GM19351 (cell line): ENCODE data around the gene NLGN2.

ENCODE experiments used
- ATAC-seq: cut with Tn5 transposase; IDR thresholded peaks from one replicate; pipeline ENCODE4 v1.9.1; 2021; ENCODE audit warnings: mild to moderate bottlenecking, moderate library complexity; ENCODE audit not compliant: unreplicated experiment

The NLGN2 gene

DNA sequence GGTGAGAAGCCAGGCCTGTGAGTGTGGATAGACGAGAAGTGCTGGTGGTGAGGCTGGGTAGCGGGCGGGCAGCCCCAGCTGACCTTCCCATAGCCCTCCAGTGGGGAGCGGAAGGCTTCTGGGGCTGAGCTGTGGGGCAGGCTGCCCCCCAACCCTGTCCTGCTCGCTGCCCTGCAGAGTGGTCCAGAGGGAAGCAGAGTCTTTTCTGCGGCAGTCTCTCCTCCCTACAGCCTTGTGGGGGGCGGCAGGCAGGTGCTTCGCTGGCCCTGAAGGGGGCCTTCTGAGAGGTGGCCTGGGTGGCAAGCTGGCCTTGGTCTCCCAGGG is 3.7 kb downstream of the NLGN2 start:
- ATAC-seq: no peak

DNA sequence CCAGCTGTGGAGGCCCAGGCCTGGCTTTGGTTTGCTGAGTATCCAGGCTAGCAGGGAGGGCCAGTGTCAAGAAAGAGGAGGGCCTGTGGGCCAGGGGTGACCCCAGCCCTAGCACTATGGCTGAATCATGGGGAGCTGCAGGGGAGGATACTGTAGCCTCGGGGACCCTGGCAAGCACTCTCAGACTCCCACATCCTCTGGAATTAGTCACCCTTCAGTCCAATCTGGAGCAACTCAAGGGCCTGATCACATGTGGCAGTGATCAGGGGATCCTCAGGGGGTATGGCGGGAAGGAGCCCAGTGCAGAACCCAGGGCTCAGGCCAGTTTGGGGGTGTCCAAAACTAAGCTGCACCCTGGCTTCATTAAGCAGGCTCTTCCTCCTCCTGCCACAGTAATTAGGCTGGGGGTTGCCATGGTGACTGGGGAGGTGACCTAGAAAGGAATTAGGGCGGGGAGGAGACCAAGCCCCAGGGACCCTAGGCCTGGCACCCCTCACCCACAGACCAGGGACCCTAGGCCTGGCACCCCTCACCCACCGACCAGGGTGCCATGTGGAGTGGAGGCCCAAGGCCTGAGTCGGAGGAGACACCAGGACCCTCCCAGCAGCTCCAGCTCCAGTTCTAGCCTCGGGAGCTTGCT is 5.8 kb downstream of the NLGN2 start:
- no peak for ATAC-seq

DNA sequence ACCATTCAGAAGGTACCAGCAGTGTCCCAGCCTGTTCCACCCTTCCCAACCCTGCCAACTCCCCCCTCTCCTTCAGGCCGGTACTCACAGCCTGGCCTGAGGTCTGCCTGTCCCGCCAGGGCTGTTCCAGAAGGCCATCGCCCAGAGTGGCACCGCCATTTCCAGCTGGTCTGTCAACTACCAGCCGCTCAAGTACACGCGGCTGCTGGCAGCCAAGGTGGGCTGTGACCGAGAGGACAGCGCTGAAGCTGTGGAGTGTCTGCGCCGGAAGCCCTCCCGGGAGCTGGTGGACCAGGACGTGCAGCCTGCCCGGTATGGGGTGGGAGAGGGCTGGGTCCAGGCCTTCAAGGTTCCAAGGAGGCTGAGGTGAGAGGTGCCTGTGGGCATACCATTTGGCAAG is 7.2 kb downstream of the NLGN2 start:
- no peak for ATAC-seq

GRCh38 chr17:7415784-7416183 is 8.1 kb downstream of the NLGN2 start:
- no peak for ATAC-seq

GRCh38 chr17:7416323-7416722 is 8.7 kb downstream of the NLGN2 start:
- ATAC-seq: no peak

DNA sequence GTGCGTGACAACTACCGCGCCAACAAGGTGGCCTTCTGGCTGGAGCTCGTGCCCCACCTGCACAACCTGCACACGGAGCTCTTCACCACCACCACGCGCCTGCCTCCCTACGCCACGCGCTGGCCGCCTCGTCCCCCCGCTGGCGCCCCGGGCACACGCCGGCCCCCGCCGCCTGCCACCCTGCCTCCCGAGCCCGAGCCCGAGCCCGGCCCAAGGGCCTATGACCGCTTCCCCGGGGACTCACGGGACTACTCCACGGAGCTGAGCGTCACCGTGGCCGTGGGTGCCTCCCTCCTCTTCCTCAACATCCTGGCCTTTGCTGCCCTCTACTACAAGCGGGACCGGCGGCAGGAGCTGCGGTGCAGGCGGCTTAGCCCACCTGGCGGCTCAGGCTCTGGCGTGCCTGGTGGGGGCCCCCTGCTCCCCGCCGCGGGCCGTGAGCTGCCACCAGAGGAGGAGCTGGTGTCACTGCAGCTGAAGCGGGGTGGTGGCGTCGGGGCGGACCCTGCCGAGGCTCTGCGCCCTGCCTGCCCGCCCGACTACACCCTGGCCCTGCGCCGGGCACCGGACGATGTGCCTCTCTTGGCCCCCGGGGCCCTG is 9.5 kb downstream of the NLGN2 start:
- ATAC-seq: no peak

DNA sequence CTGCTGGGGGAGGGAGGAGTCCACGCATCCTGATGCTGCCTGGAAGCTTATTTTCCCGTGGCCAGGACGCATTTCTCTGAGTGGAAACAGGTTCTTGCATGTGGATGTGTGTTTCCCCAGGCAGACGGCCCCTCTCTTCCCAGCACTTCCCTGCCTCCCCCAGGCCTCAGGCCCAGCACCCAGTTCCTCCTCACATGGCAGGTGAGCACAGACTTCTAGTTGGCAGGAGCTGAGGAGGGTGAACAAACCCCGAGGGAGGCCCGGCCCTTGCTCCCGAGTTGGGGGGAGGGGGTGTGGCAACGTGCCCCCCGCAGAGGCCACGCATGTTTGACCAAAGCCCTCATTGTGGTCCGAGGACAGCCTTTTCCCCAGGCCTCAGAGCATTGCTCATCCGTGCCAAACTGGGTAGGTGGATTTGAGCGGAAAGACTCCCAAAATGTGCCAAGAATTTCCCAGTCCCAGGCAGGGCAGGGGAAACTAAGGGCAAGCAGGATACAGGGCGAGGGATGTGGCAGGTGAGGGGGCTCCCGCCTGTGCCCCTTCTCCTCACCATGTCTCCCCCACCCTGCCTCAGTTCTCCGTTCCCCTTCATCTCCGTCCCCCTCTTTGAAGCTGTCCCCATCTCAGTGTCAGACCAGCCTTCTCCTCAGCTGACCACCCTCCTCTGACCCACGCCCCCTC is 11.0 kb downstream of the NLGN2 start:
- no peak for ATAC-seq

DNA sequence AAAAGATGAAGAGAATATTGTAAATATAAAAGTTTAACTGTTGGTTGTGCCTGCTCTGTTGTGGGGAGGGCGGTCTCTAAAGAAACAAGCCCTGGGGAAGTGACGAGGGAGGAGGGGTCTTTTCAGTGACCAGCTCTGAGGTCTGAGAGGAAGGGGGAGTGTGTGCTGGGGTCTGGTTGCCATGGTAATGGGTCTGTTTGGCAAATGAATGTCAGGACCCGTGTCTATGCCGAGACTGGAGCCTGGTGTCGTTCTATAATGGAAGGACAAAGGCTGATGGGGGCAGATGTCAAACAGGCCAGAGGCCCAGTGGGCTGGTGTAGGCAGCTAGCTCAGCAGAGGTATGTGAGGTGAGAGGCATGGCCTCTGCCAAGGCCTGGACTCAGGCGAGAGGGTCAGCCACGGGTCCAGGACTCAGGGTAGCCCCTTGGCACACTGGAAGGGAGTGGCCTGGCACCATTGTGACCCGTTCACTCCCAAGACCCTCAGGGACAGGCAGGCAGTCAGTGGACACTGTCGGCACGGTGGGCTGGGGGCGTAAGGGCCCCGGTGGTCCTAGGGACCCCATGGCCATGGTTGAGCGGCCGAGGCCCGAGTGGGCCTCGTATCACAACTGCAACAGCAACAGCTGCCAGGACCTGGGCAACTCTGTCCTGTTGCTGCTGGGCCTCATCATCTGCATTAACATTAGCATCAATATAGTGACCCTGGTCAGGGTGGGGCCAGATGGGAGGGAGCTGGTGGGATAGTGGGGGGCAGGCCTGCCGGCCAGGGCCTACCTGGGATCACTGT is 12.4 kb downstream of the NLGN2 start, which contains the start of gene SPEM1:
SPEM1 (plus strand) TSS at position 506 of the 792 bp plus-strand sequence; CDS start at position 567, 61 bp downstream.
- ATAC-seq: no peak

DNA sequence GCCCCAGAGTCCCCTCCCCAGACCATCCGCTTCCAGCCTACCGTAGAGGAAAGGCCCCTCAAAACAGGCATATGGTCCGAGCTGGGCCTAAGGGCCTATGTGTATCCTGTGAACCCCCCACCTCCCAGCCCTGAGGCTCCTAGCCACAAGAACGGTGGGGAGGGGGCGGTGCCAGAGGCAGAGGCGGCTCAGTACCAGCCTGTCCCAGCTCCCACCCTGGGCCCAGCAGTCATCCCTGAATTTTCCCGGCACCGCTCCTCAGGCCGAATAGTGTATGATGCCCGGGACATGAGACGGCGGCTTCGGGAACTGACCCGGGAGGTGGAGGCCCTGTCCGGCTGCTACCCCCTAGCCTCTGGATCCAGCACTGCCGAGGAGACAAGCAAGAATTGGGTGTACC is 13.5 kb downstream of the NLGN2 start:
- no peak for ATAC-seq

GRCh38 chr17:7423679-7424078 is 16.0 kb downstream of the NLGN2 start:
- ATAC-seq: no peak

DNA sequence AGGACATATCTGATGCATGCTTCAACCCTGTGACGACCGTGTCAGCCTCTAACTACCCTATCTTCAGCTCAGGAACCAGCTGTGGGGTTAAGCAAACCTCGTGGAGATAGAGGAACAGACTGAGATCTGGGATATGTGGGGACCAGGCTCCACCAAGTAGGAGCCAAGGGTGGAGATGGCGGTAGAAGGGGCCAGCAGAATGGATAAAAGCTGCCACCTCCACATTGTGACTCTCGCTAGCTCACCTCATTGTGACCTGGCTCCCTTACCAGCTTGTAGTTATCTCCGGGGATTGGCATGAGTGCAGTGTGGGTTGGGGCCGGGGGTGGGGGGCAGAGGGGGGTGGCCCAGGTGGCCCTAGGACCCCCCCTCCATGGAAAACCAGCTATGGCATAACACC is 17.7 kb downstream of the NLGN2 start, which contains the start of gene SPEM2:
SPEM2 (plus strand) TSS at position 301 of the 400 bp plus-strand sequence; CDS start at position 374, 73 bp downstream.
- no peak for ATAC-seq

DNA sequence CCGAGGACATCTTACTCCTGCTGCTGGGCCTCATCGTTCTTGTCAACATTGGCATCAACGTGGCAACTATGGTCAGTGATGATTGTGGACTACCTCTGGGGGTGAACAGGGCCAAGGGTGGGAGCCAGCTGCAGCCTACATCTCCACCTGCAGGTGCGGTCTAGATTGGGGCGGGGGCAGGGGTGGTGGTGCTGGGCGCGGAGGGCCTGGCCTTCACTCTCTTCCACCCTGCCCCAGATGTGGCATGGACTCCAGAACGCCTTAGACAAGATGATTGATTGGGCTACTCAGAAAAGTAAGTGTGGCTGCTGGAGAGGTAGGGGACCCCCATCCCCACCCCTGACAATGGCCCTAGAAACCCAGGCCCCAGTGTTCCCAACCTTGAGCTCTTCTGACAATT is 18.1 kb downstream of the NLGN2 start:
- ATAC-seq: no peak

DNA sequence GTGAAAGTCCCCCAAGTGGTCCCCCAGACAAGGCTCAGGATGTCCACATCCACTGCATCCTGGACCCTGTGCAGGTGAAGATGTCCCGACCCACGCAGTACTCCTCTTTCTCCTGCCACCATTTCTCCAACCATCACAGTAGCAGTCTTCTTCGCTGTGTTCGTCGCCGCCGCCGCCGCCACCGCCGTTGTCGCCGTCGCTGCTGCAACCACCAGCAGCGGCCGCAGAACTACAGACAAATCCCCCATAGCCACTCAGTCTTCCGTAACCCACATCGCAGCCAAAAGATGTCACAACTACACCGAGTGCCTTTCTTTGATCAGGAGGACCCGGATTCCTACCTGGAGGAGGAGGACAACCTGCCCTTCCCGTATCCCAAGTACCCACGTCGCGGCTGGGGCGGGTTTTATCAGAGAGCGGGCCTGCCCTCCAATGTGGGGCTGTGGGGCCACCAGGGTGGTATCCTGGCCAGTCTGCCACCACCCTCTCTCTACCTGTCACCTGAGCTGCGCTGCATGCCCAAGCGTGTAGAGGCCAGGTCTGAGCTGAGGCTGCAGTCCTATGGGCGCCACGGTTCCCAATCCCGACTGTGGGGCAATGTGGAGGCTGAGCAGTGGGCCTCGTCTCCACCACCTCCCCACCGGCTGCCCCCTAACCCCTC is 18.7 kb downstream of the NLGN2 start:
- no peak for ATAC-seq

DNA sequence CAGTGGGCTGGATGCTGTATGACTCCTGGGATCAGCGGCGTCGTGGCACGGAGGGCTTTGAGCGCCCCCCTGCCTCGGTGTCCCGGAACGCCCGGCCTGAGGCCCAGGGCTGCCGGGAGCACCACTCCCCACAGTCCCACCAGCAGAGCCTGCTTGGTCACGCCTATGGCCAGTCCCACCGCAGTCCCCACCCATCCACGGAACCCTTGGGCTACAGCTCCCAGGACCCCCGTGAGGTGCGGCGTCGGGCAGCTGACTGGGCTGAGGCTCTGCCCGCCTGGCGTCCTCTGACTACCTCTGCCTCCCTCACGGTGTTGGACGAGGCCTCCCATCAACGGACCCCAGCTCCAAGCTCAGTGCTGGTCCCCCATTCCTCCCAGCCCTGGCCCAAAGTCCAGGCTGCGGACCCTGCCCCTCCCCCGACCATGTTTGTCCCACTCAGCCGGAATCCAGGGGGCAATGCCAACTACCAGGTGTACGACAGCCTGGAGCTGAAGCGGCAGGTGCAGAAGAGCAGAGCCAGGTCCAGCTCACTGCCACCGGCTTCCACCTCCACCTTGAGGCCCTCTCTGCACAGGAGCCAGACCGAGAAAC is 19.3 kb downstream of the NLGN2 start:
- ATAC-seq: no peak

DNA sequence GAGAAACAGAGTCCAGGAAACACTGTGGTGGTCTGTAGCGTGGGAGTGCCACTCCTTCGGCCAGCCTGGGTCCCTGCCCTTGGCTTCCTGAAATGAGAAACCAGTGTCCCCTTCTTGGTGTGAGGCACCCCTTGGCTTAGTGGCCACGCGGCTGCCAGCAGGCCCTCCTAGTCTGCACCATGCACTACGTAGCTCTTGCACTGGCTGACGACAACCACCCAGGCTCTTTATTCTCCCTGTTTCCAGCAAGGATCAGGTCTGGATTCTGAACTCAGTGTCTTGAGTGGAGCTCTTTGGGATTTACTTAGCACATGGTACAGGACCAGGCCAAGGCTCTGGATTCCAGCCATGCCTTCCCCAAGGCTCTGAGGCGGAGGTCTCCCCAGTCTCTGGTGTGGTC is 19.9 kb downstream of the NLGN2 start:
- ATAC-seq: no peak

DNA sequence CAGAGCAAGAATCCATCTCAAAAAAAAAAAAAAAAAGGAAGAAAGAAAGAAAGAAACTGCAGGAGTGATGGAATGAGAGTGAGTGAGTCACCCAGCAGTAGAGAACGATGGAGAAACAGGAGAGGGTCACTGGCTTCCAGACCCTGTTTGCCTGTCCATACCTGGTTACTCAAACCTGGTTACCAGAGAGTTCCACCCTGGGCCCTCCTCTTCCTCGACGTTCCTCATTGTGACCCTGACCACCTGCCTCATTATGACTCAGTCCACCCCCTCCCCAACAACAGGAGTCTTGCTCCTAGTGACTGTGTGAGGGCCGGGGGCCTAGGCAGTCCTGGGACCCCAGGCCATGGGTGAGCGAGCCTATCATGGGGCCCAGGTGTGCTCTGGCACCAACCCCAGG is 20.9 kb downstream of the NLGN2 start, which contains the start of gene SPEM3:
SPEM3 (plus strand) TSS at position 301 of the 400 bp plus-strand sequence; CDS start at position 347, 46 bp downstream.
- no peak for ATAC-seq

- no peak for ATAC-seq
These were observed 22.1 kb downstream of the NLGN2 start for GRCh38 chr17:7429722-7430121.

GRCh38 chr17:7431231-7431630 is 23.6 kb downstream of the NLGN2 start:
- ATAC-seq: no peak

DNA sequence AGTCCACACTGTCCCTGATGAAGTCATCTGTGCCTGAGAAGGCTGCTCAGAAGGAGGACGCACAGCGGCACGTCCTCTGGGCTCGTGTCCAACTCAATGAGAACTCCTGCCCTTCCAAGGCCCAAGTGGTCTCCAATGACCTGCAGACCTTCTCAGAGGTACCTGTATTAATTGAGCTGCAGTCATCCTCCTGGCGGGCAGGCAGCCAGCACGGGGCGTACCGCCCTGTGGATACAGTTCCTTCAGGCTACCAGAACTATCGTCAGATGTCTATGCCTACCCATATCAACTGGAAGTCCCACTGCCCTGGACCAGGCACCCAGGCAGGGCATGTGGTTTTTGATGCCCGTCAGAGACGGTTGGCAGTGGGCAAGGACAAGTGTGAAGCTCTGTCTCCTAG is 24.7 kb downstream of the NLGN2 start:
- no peak for ATAC-seq
